Panc1 (cell line): Measurements from ENCODE around the gene ABLIM2. TPM values are rescaled to one million over a fixed set of nuclear protein-coding genes. Genes with fewer than 3 reads are reported as not detected.

Experiments used
- ATAC-seq: fragments of 200-7000 bp; cut with Tn5 transposase; 2 replicates; pipeline ENCODE4 v1.9.1; 2020; ENCODE audit warnings: mild to moderate bottlenecking, moderate library complexity
- BruUV-seq: library from RNA; stranded (reverse); fragments of 400-500 nt; replicated peaks from 2 replicates; lab custom pipeline; 2021; lab: Mats Ljungman, UMichigan
- CTCF ChIA-PET: fragments of 300-600 bp; sonication (Branson Sonifier 250); formaldehyde crosslinking; loops from one replicate; lab custom pipeline; 2022; ENCODE audit warnings: antibody characterized with exemption; lab: Charles Lee
- POLR2A ChIA-PET: fragments of 300-600 bp; sonication (Branson Sonifier 250); formaldehyde crosslinking; loops from one replicate; lab custom pipeline; 2022; ENCODE audit warnings: antibody characterized with exemption; lab: Charles Lee
- DNase-seq: peaks from one replicate; pipeline ENCODE4 v3.0.0-alpha.2; 2010; ENCODE audit warnings: low read depth, low spot score
- H3K27ac ChIP-seq: 2 replicates; pipeline ENCODE4 v1.5.1; 2011; ENCODE audit warnings: mild to moderate bottlenecking, low read length, inconsistent platforms
- H3K27me3 ChIP-seq: fragments of 200-500 bp; sonication (Bioruptor generic); 2 replicates; pipeline ENCODE4 v1.6.0; 2014; ENCODE audit warnings: low read length, inconsistent platforms; ENCODE audit not compliant: control insufficient read depth, insufficient read depth
- H3K36me3 ChIP-seq: fragments of 200-500 bp; sonication (Bioruptor generic); 2 replicates; pipeline ENCODE4 v1.5.1; 2014; ENCODE audit warnings: inconsistent platforms, mild to moderate bottlenecking, low read length, moderate library complexity; ENCODE audit not compliant: control insufficient read depth, insufficient read depth
- H3K4me1 ChIP-seq: 2 replicates; pipeline ENCODE4 v1.5.1; 2011; ENCODE audit warnings: inconsistent platforms, mild to moderate bottlenecking, low read length, moderate library complexity; ENCODE audit not compliant: control insufficient read depth, insufficient read depth
- H3K4me3 ChIP-seq, 2 experiments: 2 replicates each; pipeline ENCODE4 v1.5.1; 2011 to 2012; ENCODE audit warnings: low read depth in 2 of 2, low read length in 2 of 2, mild to moderate bottlenecking in 2 of 2, inconsistent platforms in 1 of 2, moderate library complexity in 1 of 2
- H3K9me3 ChIP-seq: fragments of 200-500 bp; sonication (Bioruptor generic); 2 replicates; pipeline ENCODE4 v1.5.1; 2014; ENCODE audit warnings: low read depth, mild to moderate bottlenecking, inconsistent platforms, low read length, moderate library complexity; ENCODE audit not compliant: control insufficient read depth, insufficient read depth
- CTCF ChIP-seq: fragments of 450-650 bp; IDR thresholded peaks from 2 replicates; pipeline ENCODE4 v1.5.1; 2017; ENCODE audit warnings: mild to moderate bottlenecking
- POLR2AphosphoS5 ChIP-seq: IDR thresholded peaks from 2 replicates; pipeline ENCODE4 v1.6.1; 2012; ENCODE audit warnings: mild to moderate bottlenecking, low read depth, low read length, moderate library complexity
- REST ChIP-seq, 2 experiments: IDR thresholded peaks; 2 replicates each; pipeline ENCODE4 v1.6.1; 2011 to 2012; ENCODE audit warnings: low read depth in 2 of 2, control low read depth in 1 of 2, low read length in 1 of 2, mild to moderate bottlenecking in 1 of 2, moderate library complexity in 1 of 2; ENCODE audit not compliant: insufficient read depth in 1 of 2
- SIN3A ChIP-seq: IDR thresholded peaks from 2 replicates; pipeline ENCODE4 v1.6.1; 2012; ENCODE audit warnings: low read depth, mild to moderate bottlenecking, low read length, moderate library complexity, borderline replicate concordance; ENCODE audit not compliant: insufficient read depth
- TCF7L2 ChIP-seq: IDR thresholded peaks from 2 replicates; pipeline ENCODE4 v1.6.1; 2011; ENCODE audit warnings: mild to moderate bottlenecking, low read depth, low read length, inconsistent platforms
- in situ Hi-C: cut with HindIII; loops from 2 replicates; pipeline ENCODE4 v1.10.0; 2016; ENCODE audit warnings: low sequenced_read_pairs, low pct_unique_long_range_greater_than_20kb
- intact Hi-C: fragments of 100-400 bp; cut with micrococcal nuclease; formaldehyde crosslinking; loops from one replicate; pipeline ENCODE4 v1.10.0; 2022; ENCODE audit not compliant: unreplicated experiment
- total RNA-seq: library from RNA; stranded (reverse); gene quantifications from one replicate; pipeline ENCODE4 v1.2.1, GENCODE V29; 2021; ENCODE audit not compliant: unreplicated experiment

Gene ABLIM2
- total RNA-seq, 1 experiment from 2014 or later = 0.64 TPM

GRCh38 chr4:8023696-8024033, 134.9 kb downstream of the ABLIM2 start:
- Histone ChIP-seq H3K36me3 (no peaks in the 10 kb centered on the region), H3K9me3 (no peaks in the 10 kb centered on the region), H3K27me3 (no peaks in the 10 kb centered on the region), H3K4me3 (no peak overlapping the region), H3K27ac (no peak overlapping the region), H3K4me1 (no peaks in the 10 kb centered on the region; the same call in 1 of the 2 replicates)
- ChIA-PET POLR2A (interaction anchor here (0.6 kb wide), 1 partner anchor 10 kb away, joined by 6 read pairs; no protein-coding TSS in a partner anchor), CTCF (no interaction called here)
- TF ChIP-seq TCF7L2 (no peak), POLR2AphosphoS5 (no peak), REST (IDR thresholded peaks at IDR 0.05; ENCODE audit: insufficient read depth in 1 of 2, low read depth in 2 of 2, low read length in 1 of 2) (no peak), CTCF (no peak), SIN3A (no peak)
- DNase-seq (no peak), ATAC-seq (no peak)
- no TSS peak for BruUV-seq
- in situ Hi-C loops = no loop called here
- intact Hi-C loops = no loop called here

GRCh38 chr4:8022767-8023695, 135.6 kb downstream of the ABLIM2 start:
- Histone ChIP-seq H3K36me3 (no peaks in the 10 kb centered on the region), H3K9me3 (no peaks in the 10 kb centered on the region), H3K27ac (no peak overlapping the region), H3K4me3 (no peak overlapping the region), H3K27me3 (no peaks in the 10 kb centered on the region), H3K4me1 (no peaks in the 10 kb centered on the region; the same call in 1 of the 2 replicates)
- ATAC-seq = no peak
- intact Hi-C loops = no loop called here
- ChIA-PET POLR2A (no interaction called here), CTCF (no interaction called here)
- in situ Hi-C loops = no loop called here
- no TSS peak for BruUV-seq
- no peak for TF ChIP-seq REST (IDR thresholded peaks at IDR 0.05; ENCODE audit: insufficient read depth in 1 of 2, low read depth in 2 of 2, low read length in 1 of 2)
- no peak for TF ChIP-seq POLR2AphosphoS5
- no peak for TF ChIP-seq CTCF
- no peak for TF ChIP-seq SIN3A
- TF ChIP-seq TCF7L2 = no peak
- no peak for DNase-seq
